WTC11 (cell line): Measurements from ENCODE around the gene NFIA. TPM values are rescaled to one million over a fixed set of nuclear protein-coding genes. Genes with fewer than 3 reads are reported as not detected.

Experiments
- ATAC-seq: fragments of 200-7000 bp; cut with Tn5 transposase; 2 replicates; pipeline ENCODE4 v1.10.0; 2021; ENCODE audit warnings: mild to moderate bottlenecking, moderate library complexity
- CTCF ChIA-PET: fragments of 300-600 bp; sonication (Branson Sonifier 250); formaldehyde crosslinking; loops from one replicate; lab custom pipeline; 2021; ENCODE audit warnings: antibody characterized with exemption; lab: Charles Lee
- POLR2A ChIA-PET: fragments of 350-600 bp; sonication (Branson Sonifier 250); formaldehyde crosslinking; loops from one replicate; lab custom pipeline; 2021; ENCODE audit warnings: antibody characterized with exemption; lab: Charles Lee
- DNase-seq: peaks from one replicate; pipeline ENCODE4 v3.0.0; 2021; ENCODE audit warnings: low spot score
- H3K27ac Mint-ChIP-seq: 2 replicates; pipeline ENCODE4 v1.8.0; 2021; ENCODE audit warnings: mixed read lengths
- H3K27me3 Mint-ChIP-seq: 2 replicates; pipeline ENCODE4 v1.8.0; 2021; ENCODE audit warnings: low read depth, mild to moderate bottlenecking, moderate library complexity, mixed read lengths
- H3K36me3 Mint-ChIP-seq: 2 replicates; pipeline ENCODE4 v1.8.0; 2021; ENCODE audit warnings: mixed read lengths
- H3K4me1 Mint-ChIP-seq: 2 replicates; pipeline ENCODE4 v1.8.0; 2022; ENCODE audit warnings: mixed read lengths
- H3K4me3 Mint-ChIP-seq: 2 replicates; pipeline ENCODE4 v1.8.0; 2021; ENCODE audit warnings: mild to moderate bottlenecking, moderate library complexity, mixed read lengths
- H3K9me3 Mint-ChIP-seq: 2 replicates; pipeline ENCODE4 v1.8.0; 2021; ENCODE audit warnings: mixed read lengths
- AR ChIP-seq: fragments of 250-450 bp; sonication (Bioruptor Pico); IDR thresholded peaks from 2 replicates; pipeline ENCODE4 v1.9.0; 2021; ENCODE audit warnings: mild to moderate bottlenecking
- EMX1 ChIP-seq: fragments of 250-450 bp; sonication (Bioruptor Pico); IDR thresholded peaks from 2 replicates; pipeline ENCODE4 v1.8.0; 2021; ENCODE audit warnings: mild to moderate bottlenecking
- GABPB1 ChIP-seq: sonication (generic); formaldehyde crosslinking; IDR thresholded peaks from 2 replicates; pipeline ENCODE4 v1.8.1; 2023; ENCODE audit warnings: mild to moderate bottlenecking, missing genetic modification reagents
- KAT7 ChIP-seq: sonication (generic); formaldehyde crosslinking; IDR thresholded peaks from 2 replicates; pipeline ENCODE4 v1.8.1; 2023; ENCODE audit warnings: missing genetic modification reagents, mild to moderate bottlenecking, borderline replicate concordance
- NFYB ChIP-seq: sonication (generic); formaldehyde crosslinking; conservative IDR thresholded peaks from 2 replicates; pipeline ENCODE4 v1.8.0; 2022; ENCODE audit warnings: low read depth, missing genetic modification reagents
- NR2C2 ChIP-seq: sonication (generic); formaldehyde crosslinking; IDR thresholded peaks from 2 replicates; pipeline ENCODE4 v1.8.0; 2022; ENCODE audit warnings: mild to moderate bottlenecking, missing genetic modification reagents
- ZNF263 ChIP-seq: sonication (generic); formaldehyde crosslinking; IDR thresholded peaks from 2 replicates; pipeline ENCODE4 v1.8.1; 2022; ENCODE audit warnings: low read depth, mild to moderate bottlenecking, moderate library complexity, missing genetic modification reagents
- ZNF317 ChIP-seq: sonication (generic); formaldehyde crosslinking; IDR thresholded peaks from 2 replicates; pipeline ENCODE4 v1.8.1; 2023; ENCODE audit warnings: low read depth, mild to moderate bottlenecking, moderate library complexity, missing genetic modification reagents, borderline replicate concordance
- ZNF416 ChIP-seq: fragments of 250-450 bp; sonication (Bioruptor Pico); IDR thresholded peaks from 2 replicates; pipeline ENCODE4 v1.9.0; 2021; ENCODE audit warnings: mild to moderate bottlenecking, inconsistent platforms
- total RNA-seq: library from RNA; stranded (reverse); gene quantifications from 3 replicates; pipeline ENCODE4 v1.2.3, GENCODE V29; 2021
- TF ChIP-seq, protein P1 (sequence below): sonication (generic); formaldehyde crosslinking; IDR thresholded peaks from 2 replicates; pipeline ENCODE4 v1.8.1; 2022; ENCODE audit warnings: missing genetic modification reagents, borderline replicate concordance
- TF ChIP-seq, protein P2 (sequence below): sonication (generic); formaldehyde crosslinking; IDR thresholded peaks from 2 replicates; pipeline ENCODE4 v1.8.0; 2022; ENCODE audit warnings: missing genetic modification reagents
- TF ChIP-seq, protein P3 (sequence below): sonication (generic); formaldehyde crosslinking; IDR thresholded peaks from 2 replicates; pipeline ENCODE4 v1.8.1; 2023; ENCODE audit warnings: mild to moderate bottlenecking, missing genetic modification reagents, moderate library complexity
- TF ChIP-seq, protein P4 (sequence below): sonication (generic); formaldehyde crosslinking; IDR thresholded peaks from 2 replicates; pipeline ENCODE4 v1.8.0; 2023; ENCODE audit warnings: missing genetic modification reagents, mild to moderate bottlenecking, borderline replicate concordance
- TF ChIP-seq, protein P5 (sequence below): sonication (generic); formaldehyde crosslinking; IDR thresholded peaks from 2 replicates; pipeline ENCODE4 v1.8.0; 2022; ENCODE audit warnings: mild to moderate bottlenecking, missing genetic modification reagents

The NFIA gene
- total RNA-seq, 1 experiment from 2014 or later = 16.7 TPM

- DNase-seq = no peak
- Mint-ChIP-seq H3K9me3 (no peaks in the 10 kb centered on the region), H3K4me1 (no peaks in the 10 kb centered on the region), H3K27ac (no peak overlapping the region), H3K27me3 (no peaks in the 10 kb centered on the region)
- ChIA-PET CTCF (no interaction called here), POLR2A (no interaction called here)
- no peak for TF ChIP-seq AR
- no peak for TF ChIP-seq ZNF317 (CRISPR knock-in tag)
- TF ChIP-seq, all 79 proteins: peak for 0
- no peak for ATAC-seq
- Mint-ChIP-seq H3K4me3 (no peak overlapping the region), H3K36me3 (no peaks in the 10 kb centered on the region)
These were observed 295.0 kb downstream of the NFIA start for GRCh38 chr1:61377242-61377958.

GRCh38 chr1:61378494-61379180, 296.3 kb downstream of the NFIA start:
- POLR2A ChIA-PET = interaction anchor here (0.5 to 0.9 kb wide), 3 partner anchors 8 to 1290 kb away, joined by 3 to 4 read pairs (median 3); no protein-coding TSS in a partner anchor
- no peaks in the 10 kb centered on the region for H3K9me3 Mint-ChIP-seq
- TF ChIP-seq NFYB (no peak), ZNF263 (CRISPR knock-in tag) (no peak), EMX1 (CRISPR knock-in tag) (no peak)
- TF ChIP-seq, protein P1, sequence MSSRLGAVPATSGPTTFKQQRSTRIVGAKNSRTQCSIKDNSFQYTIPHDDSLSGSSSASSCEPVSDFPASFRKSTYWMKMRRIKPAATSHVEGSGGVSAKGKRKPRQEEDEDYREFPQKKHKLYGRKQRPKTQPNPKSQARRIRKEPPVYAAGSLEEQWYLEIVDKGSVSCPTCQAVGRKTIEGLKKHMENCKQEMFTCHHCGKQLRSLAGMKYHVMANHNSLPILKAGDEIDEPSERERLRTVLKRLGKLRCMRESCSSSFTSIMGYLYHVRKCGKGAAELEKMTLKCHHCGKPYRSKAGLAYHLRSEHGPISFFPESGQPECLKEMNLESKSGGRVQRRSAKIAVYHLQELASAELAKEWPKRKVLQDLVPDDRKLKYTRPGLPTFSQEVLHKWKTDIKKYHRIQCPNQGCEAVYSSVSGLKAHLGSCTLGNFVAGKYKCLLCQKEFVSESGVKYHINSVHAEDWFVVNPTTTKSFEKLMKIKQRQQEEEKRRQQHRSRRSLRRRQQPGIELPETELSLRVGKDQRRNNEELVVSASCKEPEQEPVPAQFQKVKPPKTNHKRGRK (CRISPR knock-in tag) = no peak
- TF ChIP-seq, protein P2, sequence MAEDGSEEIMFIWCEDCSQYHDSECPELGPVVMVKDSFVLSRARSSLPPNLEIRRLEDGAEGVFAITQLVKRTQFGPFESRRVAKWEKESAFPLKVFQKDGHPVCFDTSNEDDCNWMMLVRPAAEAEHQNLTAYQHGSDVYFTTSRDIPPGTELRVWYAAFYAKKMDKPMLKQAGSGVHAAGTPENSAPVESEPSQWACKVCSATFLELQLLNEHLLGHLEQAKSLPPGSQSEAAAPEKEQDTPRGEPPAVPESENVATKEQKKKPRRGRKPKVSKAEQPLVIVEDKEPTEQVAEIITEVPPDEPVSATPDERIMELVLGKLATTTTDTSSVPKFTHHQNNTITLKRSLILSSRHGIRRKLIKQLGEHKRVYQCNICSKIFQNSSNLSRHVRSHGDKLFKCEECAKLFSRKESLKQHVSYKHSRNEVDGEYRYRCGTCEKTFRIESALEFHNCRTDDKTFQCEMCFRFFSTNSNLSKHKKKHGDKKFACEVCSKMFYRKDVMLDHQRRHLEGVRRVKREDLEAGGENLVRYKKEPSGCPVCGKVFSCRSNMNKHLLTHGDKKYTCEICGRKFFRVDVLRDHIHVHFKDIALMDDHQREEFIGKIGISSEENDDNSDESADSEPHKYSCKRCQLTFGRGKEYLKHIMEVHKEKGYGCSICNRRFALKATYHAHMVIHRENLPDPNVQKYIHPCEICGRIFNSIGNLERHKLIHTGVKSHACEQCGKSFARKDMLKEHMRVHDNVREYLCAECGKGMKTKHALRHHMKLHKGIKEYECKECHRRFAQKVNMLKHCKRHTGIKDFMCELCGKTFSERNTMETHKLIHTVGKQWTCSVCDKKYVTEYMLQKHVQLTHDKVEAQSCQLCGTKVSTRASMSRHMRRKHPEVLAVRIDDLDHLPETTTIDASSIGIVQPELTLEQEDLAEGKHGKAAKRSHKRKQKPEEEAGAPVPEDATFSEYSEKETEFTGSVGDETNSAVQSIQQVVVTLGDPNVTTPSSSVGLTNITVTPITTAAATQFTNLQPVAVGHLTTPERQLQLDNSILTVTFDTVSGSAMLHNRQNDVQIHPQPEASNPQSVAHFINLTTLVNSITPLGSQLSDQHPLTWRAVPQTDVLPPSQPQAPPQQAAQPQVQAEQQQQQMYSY (CRISPR knock-in tag) = no peak
- TF ChIP-seq, protein P3, sequence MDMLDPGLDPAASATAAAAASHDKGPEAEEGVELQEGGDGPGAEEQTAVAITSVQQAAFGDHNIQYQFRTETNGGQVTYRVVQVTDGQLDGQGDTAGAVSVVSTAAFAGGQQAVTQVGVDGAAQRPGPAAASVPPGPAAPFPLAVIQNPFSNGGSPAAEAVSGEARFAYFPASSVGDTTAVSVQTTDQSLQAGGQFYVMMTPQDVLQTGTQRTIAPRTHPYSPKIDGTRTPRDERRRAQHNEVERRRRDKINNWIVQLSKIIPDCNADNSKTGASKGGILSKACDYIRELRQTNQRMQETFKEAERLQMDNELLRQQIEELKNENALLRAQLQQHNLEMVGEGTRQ = no peak
- TF ChIP-seq, all 79 proteins: peak for 0
- Mint-ChIP-seq H3K4me3 (no peak overlapping the region), H3K36me3 (no peaks in the 10 kb centered on the region), H3K4me1 (no peaks in the 10 kb centered on the region), H3K27ac (no peak overlapping the region), H3K27me3 (no peaks in the 10 kb centered on the region)
- CTCF ChIA-PET = no interaction called here
- no peak for ATAC-seq
- DNase-seq = no peak

DNA sequence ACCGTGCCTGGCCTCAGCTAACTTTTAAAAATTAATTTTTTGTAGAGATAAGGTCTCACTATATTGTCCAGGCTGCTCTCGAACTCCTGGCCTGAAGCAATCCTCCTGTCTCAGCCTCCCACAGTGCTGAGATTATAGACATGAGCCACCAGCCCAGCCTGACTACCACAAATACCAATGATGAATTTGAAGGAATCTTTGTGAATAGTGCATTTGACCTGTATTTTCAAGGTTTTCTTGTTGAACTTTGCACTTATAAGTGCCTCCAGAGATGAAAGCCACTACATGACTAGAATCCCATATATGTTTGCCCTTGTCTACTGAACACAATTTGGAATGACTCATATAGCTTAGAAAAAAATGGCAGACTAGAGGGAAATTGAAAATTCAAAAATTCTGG, 297.3 kb downstream of the NFIA start:
- TF ChIP-seq, protein P4, sequence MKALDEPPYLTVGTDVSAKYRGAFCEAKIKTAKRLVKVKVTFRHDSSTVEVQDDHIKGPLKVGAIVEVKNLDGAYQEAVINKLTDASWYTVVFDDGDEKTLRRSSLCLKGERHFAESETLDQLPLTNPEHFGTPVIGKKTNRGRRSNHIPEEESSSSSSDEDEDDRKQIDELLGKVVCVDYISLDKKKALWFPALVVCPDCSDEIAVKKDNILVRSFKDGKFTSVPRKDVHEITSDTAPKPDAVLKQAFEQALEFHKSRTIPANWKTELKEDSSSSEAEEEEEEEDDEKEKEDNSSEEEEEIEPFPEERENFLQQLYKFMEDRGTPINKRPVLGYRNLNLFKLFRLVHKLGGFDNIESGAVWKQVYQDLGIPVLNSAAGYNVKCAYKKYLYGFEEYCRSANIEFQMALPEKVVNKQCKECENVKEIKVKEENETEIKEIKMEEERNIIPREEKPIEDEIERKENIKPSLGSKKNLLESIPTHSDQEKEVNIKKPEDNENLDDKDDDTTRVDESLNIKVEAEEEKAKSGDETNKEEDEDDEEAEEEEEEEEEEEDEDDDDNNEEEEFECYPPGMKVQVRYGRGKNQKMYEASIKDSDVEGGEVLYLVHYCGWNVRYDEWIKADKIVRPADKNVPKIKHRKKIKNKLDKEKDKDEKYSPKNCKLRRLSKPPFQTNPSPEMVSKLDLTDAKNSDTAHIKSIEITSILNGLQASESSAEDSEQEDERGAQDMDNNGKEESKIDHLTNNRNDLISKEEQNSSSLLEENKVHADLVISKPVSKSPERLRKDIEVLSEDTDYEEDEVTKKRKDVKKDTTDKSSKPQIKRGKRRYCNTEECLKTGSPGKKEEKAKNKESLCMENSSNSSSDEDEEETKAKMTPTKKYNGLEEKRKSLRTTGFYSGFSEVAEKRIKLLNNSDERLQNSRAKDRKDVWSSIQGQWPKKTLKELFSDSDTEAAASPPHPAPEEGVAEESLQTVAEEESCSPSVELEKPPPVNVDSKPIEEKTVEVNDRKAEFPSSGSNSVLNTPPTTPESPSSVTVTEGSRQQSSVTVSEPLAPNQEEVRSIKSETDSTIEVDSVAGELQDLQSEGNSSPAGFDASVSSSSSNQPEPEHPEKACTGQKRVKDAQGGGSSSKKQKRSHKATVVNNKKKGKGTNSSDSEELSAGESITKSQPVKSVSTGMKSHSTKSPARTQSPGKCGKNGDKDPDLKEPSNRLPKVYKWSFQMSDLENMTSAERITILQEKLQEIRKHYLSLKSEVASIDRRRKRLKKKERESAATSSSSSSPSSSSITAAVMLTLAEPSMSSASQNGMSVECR (CRISPR knock-in tag) = no peak
- TF ChIP-seq GABPB1 = no peak
- no peak for TF ChIP-seq NR2C2
- TF ChIP-seq ZNF416 = no peak
- TF ChIP-seq, protein P5, sequence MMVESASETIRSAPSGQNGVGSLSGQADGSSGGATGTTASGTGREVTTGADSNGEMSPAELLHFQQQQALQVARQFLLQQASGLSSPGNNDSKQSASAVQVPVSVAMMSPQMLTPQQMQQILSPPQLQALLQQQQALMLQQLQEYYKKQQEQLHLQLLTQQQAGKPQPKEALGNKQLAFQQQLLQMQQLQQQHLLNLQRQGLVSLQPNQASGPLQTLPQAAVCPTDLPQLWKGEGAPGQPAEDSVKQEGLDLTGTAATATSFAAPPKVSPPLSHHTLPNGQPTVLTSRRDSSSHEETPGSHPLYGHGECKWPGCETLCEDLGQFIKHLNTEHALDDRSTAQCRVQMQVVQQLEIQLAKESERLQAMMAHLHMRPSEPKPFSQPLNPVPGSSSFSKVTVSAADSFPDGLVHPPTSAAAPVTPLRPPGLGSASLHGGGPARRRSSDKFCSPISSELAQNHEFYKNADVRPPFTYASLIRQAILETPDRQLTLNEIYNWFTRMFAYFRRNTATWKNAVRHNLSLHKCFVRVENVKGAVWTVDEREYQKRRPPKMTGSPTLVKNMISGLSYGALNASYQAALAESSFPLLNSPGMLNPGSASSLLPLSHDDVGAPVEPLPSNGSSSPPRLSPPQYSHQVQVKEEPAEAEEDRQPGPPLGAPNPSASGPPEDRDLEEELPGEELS (CRISPR knock-in tag) = no peak
- TF ChIP-seq KAT7 = no peak
- Mint-ChIP-seq H3K4me3 (no peak overlapping the region), H3K27me3 (no peaks in the 10 kb centered on the region), H3K27ac (no peak overlapping the region), H3K9me3 (no peaks in the 10 kb centered on the region), H3K36me3 (no peaks in the 10 kb centered on the region), H3K4me1 (no peaks in the 10 kb centered on the region)
- no peak for ATAC-seq
- ChIA-PET POLR2A (interaction anchor here (0.9 kb wide), 1 partner anchor 9 kb away, joined by 3 read pairs; no protein-coding TSS in a partner anchor), CTCF (no interaction called here)
- DNase-seq = no peak
